ENCODE measurements around the gene RHOBTB3.

DNA sequence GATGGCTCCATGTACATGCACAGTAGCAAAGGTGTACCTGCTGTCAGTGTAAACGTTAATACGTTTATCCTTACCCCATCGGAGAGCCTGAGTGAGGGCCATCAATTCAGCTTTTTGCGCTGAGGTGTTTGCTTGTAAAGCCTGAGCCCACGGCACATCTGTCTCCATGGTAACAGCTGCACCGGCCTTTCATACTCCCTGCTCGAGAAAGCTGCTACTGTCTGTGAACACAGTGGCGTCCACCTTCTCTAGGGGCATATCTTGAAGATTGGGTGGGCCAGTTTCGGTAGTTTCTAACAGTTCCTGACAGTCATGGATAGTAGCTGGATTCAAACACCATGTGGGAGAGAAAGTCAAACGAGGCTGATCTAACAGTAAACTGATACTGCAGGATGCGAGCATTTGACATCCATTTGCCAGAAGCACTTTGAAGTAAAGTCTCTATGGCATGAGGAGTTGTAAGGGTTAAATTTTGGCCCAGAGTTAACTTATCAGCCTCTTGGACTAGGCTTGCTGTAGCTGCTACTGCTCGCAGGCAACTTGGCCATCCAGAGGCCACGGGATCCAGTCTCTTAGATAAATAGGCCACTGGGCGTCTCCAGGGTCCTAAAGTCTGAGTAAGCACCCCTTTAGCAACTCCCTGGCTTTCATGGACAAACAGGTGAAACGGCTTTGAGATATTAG lies 21.0 kb upstream of the RHOBTB3 start:
- TF ChIP-seq, protein P1, sequence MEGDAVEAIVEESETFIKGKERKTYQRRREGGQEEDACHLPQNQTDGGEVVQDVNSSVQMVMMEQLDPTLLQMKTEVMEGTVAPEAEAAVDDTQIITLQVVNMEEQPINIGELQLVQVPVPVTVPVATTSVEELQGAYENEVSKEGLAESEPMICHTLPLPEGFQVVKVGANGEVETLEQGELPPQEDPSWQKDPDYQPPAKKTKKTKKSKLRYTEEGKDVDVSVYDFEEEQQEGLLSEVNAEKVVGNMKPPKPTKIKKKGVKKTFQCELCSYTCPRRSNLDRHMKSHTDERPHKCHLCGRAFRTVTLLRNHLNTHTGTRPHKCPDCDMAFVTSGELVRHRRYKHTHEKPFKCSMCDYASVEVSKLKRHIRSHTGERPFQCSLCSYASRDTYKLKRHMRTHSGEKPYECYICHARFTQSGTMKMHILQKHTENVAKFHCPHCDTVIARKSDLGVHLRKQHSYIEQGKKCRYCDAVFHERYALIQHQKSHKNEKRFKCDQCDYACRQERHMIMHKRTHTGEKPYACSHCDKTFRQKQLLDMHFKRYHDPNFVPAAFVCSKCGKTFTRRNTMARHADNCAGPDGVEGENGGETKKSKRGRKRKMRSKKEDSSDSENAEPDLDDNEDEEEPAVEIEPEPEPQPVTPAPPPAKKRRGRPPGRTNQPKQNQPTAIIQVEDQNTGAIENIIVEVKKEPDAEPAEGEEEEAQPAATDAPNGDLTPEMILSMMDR (conservative IDR thresholded peaks at IDR 0.05; ENCODE audit: low read length), result no peak
- TF ChIP-seq EZH2phosphoT487 (IDR thresholded peaks at IDR 0.05; ENCODE audit: borderline replicate concordance), result no peak
